GM23248 (cell line): ENCODE measurements around the gene CSNK1G2.

Experiments used
- EZH2 ChIP-seq: fragments of 200-600 bp; sonication (generic); IDR thresholded peaks from 2 replicates; pipeline ENCODE4 v1.6.1; 2018; ENCODE audit warnings: antibody characterized with exemption, mild to moderate bottlenecking; ENCODE audit not compliant: insufficient read depth, poor library complexity, severe bottlenecking
- EZH2phosphoT487 ChIP-seq: fragments of 200-600 bp; sonication (generic); IDR thresholded peaks from 2 replicates; pipeline ENCODE4 v1.6.1; 2018; ENCODE audit warnings: antibody characterized with exemption, moderate library complexity, mild to moderate bottlenecking, low read depth; ENCODE audit not compliant: insufficient read depth

DNA sequence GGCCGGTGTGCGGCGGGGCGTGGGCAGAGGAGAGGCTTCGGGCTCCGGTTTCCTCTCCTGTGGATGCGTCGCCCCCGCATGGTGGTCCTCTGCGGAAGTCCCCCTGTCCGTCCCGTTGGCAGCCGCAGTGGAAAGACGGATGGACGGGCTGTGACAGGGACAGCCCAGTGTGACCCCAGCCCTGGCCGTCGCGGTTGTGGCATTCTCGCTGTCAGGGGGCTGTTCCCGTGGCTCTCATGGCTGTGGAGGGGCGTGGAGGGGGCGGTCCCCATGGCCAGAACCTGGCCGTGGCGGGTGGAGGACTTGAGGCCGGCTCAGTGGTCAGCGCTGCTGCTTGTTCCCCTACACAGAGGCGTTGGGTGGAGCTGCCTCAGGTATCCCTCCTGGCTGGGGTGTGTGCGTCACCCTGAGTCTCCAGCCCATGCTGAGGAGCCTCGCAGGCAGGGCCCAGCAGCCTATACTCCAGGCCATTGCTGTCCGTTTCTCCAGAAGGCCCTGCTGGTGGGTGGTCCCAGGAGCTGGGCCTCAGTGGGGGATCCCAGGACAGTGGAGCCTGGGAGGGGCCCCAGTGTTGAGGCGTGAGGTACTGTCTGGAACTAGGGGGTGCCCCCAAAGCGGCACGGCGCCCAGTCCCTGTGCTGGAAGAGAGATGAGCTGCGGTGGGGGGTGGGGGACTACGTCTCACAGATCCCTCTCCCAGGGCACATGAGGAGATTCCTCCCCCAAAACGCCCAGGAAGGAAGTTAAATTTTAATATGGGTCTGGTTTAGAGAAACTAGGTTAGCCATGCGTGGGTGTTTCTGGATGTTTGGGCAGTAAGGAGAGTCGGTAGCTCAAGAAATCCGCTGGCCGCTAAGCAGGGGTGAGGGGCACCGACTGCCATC, 20.3 kb downstream of the CSNK1G2 start:
- no peak for TF ChIP-seq EZH2
- no peak for TF ChIP-seq EZH2phosphoT487
